ENCODE data around the gene ANP32D. TPM values are rescaled to one million over a fixed set of nuclear protein-coding genes. Genes with fewer than 3 reads are reported as not detected.
"Not testable (repeated sequence)": the region's sequence is repeated elsewhere in the genome, so short reads cannot be mapped to it uniquely, and the experiment has no call there.

ANP32D gene
- polyA plus RNA-seq, 1 experiment, result not detected

DNA sequence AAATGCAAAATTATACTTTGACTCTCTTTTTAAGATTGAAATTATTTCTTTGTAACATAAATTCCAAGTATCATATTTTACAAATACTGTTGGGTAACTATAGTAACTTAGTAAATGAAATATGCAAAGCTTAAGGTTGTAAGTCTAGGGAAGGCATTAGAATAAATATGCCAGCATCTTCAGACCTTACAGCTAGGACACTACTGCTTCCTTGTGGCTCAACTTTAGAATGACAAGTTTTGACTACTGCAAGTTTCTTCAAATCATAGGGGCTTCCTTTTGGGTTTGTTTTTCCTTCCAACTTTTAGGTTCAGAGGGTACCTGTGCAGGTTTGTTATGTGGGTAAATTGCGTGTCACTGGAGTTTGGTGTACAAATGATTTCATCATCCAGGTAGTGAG, 17.7 kb upstream of the ANP32D start:
- TF ChIP-seq, protein P1, sequence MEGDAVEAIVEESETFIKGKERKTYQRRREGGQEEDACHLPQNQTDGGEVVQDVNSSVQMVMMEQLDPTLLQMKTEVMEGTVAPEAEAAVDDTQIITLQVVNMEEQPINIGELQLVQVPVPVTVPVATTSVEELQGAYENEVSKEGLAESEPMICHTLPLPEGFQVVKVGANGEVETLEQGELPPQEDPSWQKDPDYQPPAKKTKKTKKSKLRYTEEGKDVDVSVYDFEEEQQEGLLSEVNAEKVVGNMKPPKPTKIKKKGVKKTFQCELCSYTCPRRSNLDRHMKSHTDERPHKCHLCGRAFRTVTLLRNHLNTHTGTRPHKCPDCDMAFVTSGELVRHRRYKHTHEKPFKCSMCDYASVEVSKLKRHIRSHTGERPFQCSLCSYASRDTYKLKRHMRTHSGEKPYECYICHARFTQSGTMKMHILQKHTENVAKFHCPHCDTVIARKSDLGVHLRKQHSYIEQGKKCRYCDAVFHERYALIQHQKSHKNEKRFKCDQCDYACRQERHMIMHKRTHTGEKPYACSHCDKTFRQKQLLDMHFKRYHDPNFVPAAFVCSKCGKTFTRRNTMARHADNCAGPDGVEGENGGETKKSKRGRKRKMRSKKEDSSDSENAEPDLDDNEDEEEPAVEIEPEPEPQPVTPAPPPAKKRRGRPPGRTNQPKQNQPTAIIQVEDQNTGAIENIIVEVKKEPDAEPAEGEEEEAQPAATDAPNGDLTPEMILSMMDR (IDR thresholded peaks at IDR 0.05; ENCODE audit: insufficient read depth, low read depth, low read length), result peak; percentile 31; the same call in 1 of the 2 replicates
- DNase-seq (ENCODE audit: low read depth), result peak; percentile 1
- POLR2A ChIA-PET, result interaction anchor here (0.7 kb wide), 1 partner anchor 360 kb away, joined by 5 read pairs; no protein-coding TSS in a partner anchor
- no peaks in the 10 kb centered on the region for H3K36me3 ChIP-seq (ENCODE audit: control insufficient read depth, insufficient read depth, low read length)
- no peak overlapping the region for H3K4me3 ChIP-seq (ENCODE audit: low read depth, low read length)
- CTCF ChIA-PET, result interaction anchor here (1.8 kb wide), 1 partner anchor 13 kb away, joined by 4 read pairs; no protein-coding TSS in a partner anchor
- 0 out of 2 replicates have a peak, but pooled peaks cover 1% of the 10 kb centered on the region for H3K27me3 ChIP-seq (ENCODE audit: control insufficient read depth, insufficient read depth, low read length)

DNA sequence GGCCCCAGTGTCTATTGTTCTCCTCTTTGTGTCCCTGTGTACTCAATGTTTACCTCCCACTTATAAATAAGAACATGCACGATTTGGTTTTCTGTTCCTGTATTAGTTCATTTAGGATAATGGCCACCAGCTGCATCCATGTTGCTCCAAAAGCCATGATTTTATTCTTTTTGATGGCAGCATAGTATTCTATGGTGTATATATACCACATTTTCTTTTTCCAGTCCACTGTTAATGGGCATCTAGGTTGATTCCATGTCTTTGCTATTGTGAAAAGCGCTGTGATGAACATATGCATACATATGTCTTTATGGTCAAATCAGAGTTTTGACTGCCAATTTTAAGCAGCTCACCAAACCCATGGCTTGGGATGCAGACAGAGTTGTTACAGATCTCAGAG, 17.2 kb upstream of the ANP32D start:
- Histone ChIP-seq H3K36me3 (ENCODE audit: control insufficient read depth, insufficient read depth, low read length) (no peaks in the 10 kb centered on the region), H3K27me3 (ENCODE audit: control insufficient read depth, insufficient read depth, low read length) (0 out of 2 replicates have a peak, but pooled peaks cover 1% of the 10 kb centered on the region), H3K4me3 (ENCODE audit: low read depth, low read length) (no peak overlapping the region)
- TF ChIP-seq, protein P1 (IDR thresholded peaks at IDR 0.05; ENCODE audit: insufficient read depth, low read depth, low read length), result no peak
- POLR2A ChIA-PET, result no interaction called here
- CTCF ChIA-PET, result interaction anchor here (1.8 kb wide), 1 partner anchor 13 kb away, joined by 4 read pairs; no protein-coding TSS in a partner anchor
- no peak for DNase-seq (ENCODE audit: low read depth)

DNA sequence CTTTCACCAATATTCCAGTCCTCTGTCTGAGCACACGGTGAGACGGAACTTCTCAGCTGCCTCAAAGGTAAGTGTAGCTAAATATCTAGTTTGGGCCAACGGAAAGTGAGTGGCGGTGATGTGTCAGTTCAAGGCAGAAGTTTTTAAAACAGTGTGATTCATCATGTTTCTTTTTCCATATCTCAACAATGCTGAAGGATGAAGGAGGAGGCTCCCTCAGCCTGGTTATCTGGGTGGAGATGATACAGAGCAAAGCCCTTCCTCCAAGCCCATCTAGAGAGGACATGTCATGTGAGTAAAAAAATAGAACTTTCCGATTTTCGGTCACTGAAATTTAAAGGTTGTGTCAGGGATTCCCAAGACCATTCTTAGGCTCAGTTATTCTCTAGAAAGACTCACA, 13.1 kb upstream of the ANP32D start:
- CTCF ChIA-PET, result no interaction called here
- DNase-seq (ENCODE audit: low read depth), result no peak
- no peak overlapping the region for H3K4me3 ChIP-seq (ENCODE audit: low read depth, low read length)
- H3K27me3 ChIP-seq (ENCODE audit: control insufficient read depth, insufficient read depth, low read length), result 0 out of 2 replicates have a peak, but pooled peaks cover 1% of the 10 kb centered on the region
- POLR2A ChIA-PET, result no interaction called here
- TF ChIP-seq, protein P1 (IDR thresholded peaks at IDR 0.05; ENCODE audit: insufficient read depth, low read depth, low read length), result no peak
- H3K36me3 ChIP-seq (ENCODE audit: control insufficient read depth, insufficient read depth, low read length), result no peaks in the 10 kb centered on the region

DNA sequence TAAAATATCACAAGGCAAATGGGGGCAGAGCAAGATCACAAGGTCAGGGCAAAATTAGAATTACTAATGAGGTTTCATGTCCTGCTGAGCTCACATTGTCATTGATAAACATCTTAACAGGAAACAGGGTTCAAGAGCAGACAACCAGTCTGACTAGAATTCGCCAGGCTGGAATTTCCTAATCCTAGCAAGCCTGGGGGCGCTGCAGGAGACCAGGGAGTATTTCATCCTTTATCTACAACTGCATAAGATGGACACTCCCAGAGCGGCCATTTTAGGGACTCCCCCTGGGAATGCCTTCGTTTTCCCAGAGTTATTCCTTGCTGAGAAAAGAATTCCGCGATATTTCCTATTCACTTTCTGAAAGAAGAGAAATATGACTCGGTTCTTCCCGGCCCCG, 3.3 kb upstream of the ANP32D start:
- H3K27me3 ChIP-seq (ENCODE audit: control insufficient read depth, insufficient read depth, low read length); POLR2A ChIA-PET; CTCF ChIA-PET; DNase-seq (ENCODE audit: low read depth); H3K4me3 ChIP-seq (ENCODE audit: low read depth, low read length); H3K36me3 ChIP-seq (ENCODE audit: control insufficient read depth, insufficient read depth, low read length): not testable (repeated sequence)

DNA sequence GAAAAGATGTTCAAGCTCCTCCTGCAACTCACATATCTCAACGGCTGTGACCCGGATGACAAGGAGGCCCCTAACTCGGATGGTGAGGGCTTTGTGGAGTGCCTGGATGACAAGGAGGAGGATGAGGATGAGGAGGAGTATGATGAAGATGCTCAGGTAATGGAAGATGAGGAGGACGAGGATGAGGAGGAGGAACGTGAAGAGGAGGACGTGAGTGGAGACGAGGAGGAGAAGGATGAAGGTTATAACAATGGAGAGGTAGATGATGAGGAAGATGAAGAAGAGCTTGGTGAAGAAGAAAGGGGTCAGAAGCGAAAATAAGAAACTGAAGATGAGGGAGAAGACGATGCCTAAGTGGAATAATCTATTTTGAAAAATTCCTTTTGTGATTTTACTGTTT, 702 bp downstream of the ANP32D start:
- ChIA-PET POLR2A (no interaction called here), CTCF (interaction anchor here (0.5 kb wide), 1 partner anchor 48 kb away, joined by 4 read pairs; no protein-coding TSS in a partner anchor)
- no peak for DNase-seq (ENCODE audit: low read depth)
- Histone ChIP-seq H3K36me3 (ENCODE audit: control insufficient read depth, insufficient read depth, low read length) (no peaks in the 10 kb centered on the region), H3K4me3 (ENCODE audit: low read depth, low read length) (no peak overlapping the region), H3K27me3 (ENCODE audit: control insufficient read depth, insufficient read depth, low read length) (no peaks in the 10 kb centered on the region)
- TF ChIP-seq, protein P1 (IDR thresholded peaks at IDR 0.05; ENCODE audit: insufficient read depth, low read depth, low read length), result no peak

DNA sequence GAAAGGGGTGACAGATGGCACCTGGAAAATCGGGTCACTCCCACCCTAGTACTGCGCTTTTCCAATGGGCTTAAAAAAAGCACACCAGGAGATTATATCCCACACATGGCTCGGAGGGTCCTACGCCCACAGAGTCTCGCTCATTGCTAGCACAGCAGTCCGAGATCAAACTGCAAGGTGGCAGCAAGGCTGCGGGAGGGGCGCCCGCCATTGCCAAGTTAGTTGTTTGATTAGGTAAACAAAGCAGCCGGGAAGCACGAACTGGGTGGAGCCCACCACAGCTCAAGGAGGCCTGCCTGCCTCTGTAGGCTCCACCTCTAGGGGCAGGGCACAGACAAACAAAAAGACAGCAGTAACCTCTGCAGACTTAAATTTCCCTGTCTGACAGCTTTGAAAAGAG, 2.1 kb downstream of the ANP32D start:
- POLR2A ChIA-PET; CTCF ChIA-PET; H3K4me3 ChIP-seq (ENCODE audit: low read depth, low read length); DNase-seq (ENCODE audit: low read depth); H3K27me3 ChIP-seq (ENCODE audit: control insufficient read depth, insufficient read depth, low read length); H3K36me3 ChIP-seq (ENCODE audit: control insufficient read depth, insufficient read depth, low read length): not testable (repeated sequence)
